CD4-positive, alpha-beta memory T cell (primary cell): Measurements from ENCODE around the gene CDK5RAP2. TPM values are rescaled to one million over a fixed set of nuclear protein-coding genes. Genes with fewer than 3 reads are reported as not detected.

Experiments
- CTCF ChIA-PET: fragments of 350-600 bp; sonication (Branson Sonifier 250); formaldehyde crosslinking; loops from one replicate; lab custom pipeline; 2021; ENCODE audit warnings: inconsistent platforms; ENCODE audit not compliant: partially characterized antibody; lab: Charles Lee
- POLR2A ChIA-PET: fragments of 350-600 bp; sonication (Branson Sonifier 250); formaldehyde crosslinking; loops from one replicate; lab custom pipeline; 2021; ENCODE audit not compliant: partially characterized antibody; lab: Charles Lee
- DNase-seq, 5 donors: peaks; one replicate each; pipeline versions ENCODE4 v3.0.0 to v3.0.0-alpha.2; 2020 to 2022; ENCODE audit warnings: mixed read lengths in 1 of 5
- H3K27ac ChIP-seq: one replicate; pipeline ENCODE4 v1.7.0; 2013; ENCODE audit warnings: low read depth, low read length
- H3K27me3 ChIP-seq: 2 replicates; pipeline ENCODE4 v1.7.0; 2013; ENCODE audit warnings: mild to moderate bottlenecking, low read length, moderate library complexity; ENCODE audit not compliant: insufficient read depth
- H3K36me3 ChIP-seq: 2 replicates; pipeline ENCODE4 v1.7.0; 2013; ENCODE audit warnings: mild to moderate bottlenecking, low read length, moderate library complexity; ENCODE audit not compliant: insufficient read depth
- H3K4me1 ChIP-seq: 2 replicates; pipeline ENCODE4 v1.7.0; 2013; ENCODE audit warnings: mild to moderate bottlenecking, low read length, moderate library complexity; ENCODE audit not compliant: insufficient read depth
- H3K4me3 ChIP-seq, 2 donors: one replicate each; pipeline ENCODE4 v1.7.0; 2013; ENCODE audit warnings: low read length in 2 of 2, mild to moderate bottlenecking in 1 of 2
- H3K9me3 ChIP-seq, 2 donors: one replicate each; pipeline ENCODE4 v1.7.0; 2013; ENCODE audit warnings: low read length in 2 of 2, control low read depth in 1 of 2; ENCODE audit not compliant: control insufficient read depth in 1 of 2
- H3K27ac Mint-ChIP-seq, 7 donors: one replicate each; pipeline ENCODE4 v1.8.0; 2020 to 2021; ENCODE audit warnings: mixed read lengths in 7 of 7, mild to moderate bottlenecking in 6 of 7, inconsistent platforms in 3 of 7, moderate library complexity in 3 of 7
- H3K27me3 Mint-ChIP-seq, 2 donors: one replicate each; pipeline ENCODE4 v1.8.0; 2020 to 2021; ENCODE audit warnings: mixed read lengths in 2 of 2
- H3K36me3 Mint-ChIP-seq, 2 donors: one replicate each; pipeline ENCODE4 v1.8.0; 2020 to 2021; ENCODE audit warnings: mixed read lengths in 2 of 2, inconsistent platforms in 1 of 2, mild to moderate bottlenecking in 1 of 2
- H3K4me1 Mint-ChIP-seq, 4 donors: one replicate each; pipeline ENCODE4 v1.8.0; 2020 to 2021; ENCODE audit warnings: mixed read lengths in 4 of 4, mild to moderate bottlenecking in 1 of 4
- H3K4me3 Mint-ChIP-seq, 8 donors: one replicate each; pipeline ENCODE4 v1.8.0; 2020 to 2021; ENCODE audit warnings: mixed read lengths in 8 of 8, mild to moderate bottlenecking in 7 of 8, moderate library complexity in 6 of 8, inconsistent platforms in 3 of 8
- H3K9me3 Mint-ChIP-seq, 8 donors: one replicate each; pipeline ENCODE4 v1.8.0; 2020 to 2021; ENCODE audit warnings: mixed read lengths in 8 of 8, mild to moderate bottlenecking in 5 of 8, inconsistent platforms in 3 of 8, moderate library complexity in 1 of 8
- intact Hi-C: fragments of 100-400 bp; cut with micrococcal nuclease; formaldehyde crosslinking; loops from one replicate; pipeline ENCODE4 v1.15.1; 2023
- polyA plus RNA-seq, 2 donors: library from polyadenylated mRNA; unstranded; fragments of 300-500 nt; fragmentation: Illumina TruSeq; gene quantifications; one replicate each; pipeline ENCODE4 v1.2.3, GENCODE V29; 2021
- total RNA-seq, 2 experiments: library from RNA; stranded (reverse); gene quantifications; one replicate each; pipeline ENCODE4 v1.2.3, GENCODE V29; 2021

The CDK5RAP2 gene
- total and polyA plus RNA-seq, 4 experiments from 2014 or later: 3.9 to 102 (median 59.4) TPM

- H3K27ac ChIP-seq: no peak overlapping the region
- Mint-ChIP-seq H3K36me3 (peaks cover 85% of the 10 kb centered on the region in 2 donors), H3K27me3 (no peaks in the 10 kb centered on the region), H3K27ac (peak overlapping the region in 1 of 7 donors; percentile 9), H3K4me1 (peaks cover 0 to 30% (median 19%) of the 10 kb centered on the region in 4 donors), H3K9me3 (peaks cover 0 to 3% (median 0%) of the 10 kb centered on the region in 8 donors), H3K4me3 (no peak overlapping the region)
- H3K9me3 ChIP-seq: no peaks in the 10 kb centered on the region
- peaks cover 15% of the 10 kb centered on the region for H3K4me1 ChIP-seq
- DNase-seq: no peak
- POLR2A ChIA-PET: no interaction called here
- no peaks in the 10 kb centered on the region for H3K27me3 ChIP-seq
- CTCF ChIA-PET: no interaction called here
- intact Hi-C loops: no loop called here
- peaks cover 19% of the 10 kb centered on the region for H3K36me3 ChIP-seq
- H3K4me3 ChIP-seq: no peak overlapping the region
These were observed 129.1 kb downstream of the CDK5RAP2 start for GRCh38 chr9:120450916-120451315.

DNA sequence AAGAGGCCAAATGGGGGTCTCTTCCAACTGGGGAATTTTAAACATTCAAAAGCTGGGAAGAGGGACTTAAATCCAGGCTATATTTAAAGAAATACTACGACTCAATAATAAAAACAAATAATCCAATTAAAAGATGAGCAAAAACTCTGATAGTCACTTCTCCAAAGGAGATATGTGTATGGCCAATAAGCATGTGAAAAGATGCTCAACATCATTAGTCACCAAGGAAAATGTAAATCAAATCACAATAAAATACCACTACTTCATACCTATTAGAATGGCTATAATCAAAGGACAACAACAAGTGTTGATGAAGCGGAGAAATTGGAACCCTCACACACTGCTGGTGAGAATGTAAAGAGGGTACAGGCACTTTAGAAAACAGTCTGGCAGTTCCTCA, 130.4 kb downstream of the CDK5RAP2 start:
- Histone ChIP-seq H3K4me1 (peaks cover 22% of the 10 kb centered on the region), H3K36me3 (peaks cover 19% of the 10 kb centered on the region), H3K27ac (no peak overlapping the region), H3K9me3 (no peaks in the 10 kb centered on the region), H3K27me3 (no peaks in the 10 kb centered on the region), H3K4me3 (no peak overlapping the region)
- ChIA-PET CTCF (no interaction called here), POLR2A (no interaction called here)
- Mint-ChIP-seq H3K4me3 (no peak overlapping the region), H3K9me3 (peaks cover 0 to 3% (median 0%) of the 10 kb centered on the region in 8 donors), H3K36me3 (peaks cover 74 to 76% of the 10 kb centered on the region in 2 donors), H3K27ac (peak overlapping the region in 1 of 7 donors; percentile 39), H3K27me3 (no peaks in the 10 kb centered on the region), H3K4me1 (peaks cover 0 to 24% (median 19%) of the 10 kb centered on the region in 4 donors)
- no peak for DNase-seq
- intact Hi-C loops: no loop called here

- Mint-ChIP-seq H3K27ac (peak overlapping the region in 3 of 7 donors; percentile 9 to 29 (median 17)), H3K4me3 (no peak overlapping the region), H3K9me3 (peaks cover 0 to 3% (median 0%) of the 10 kb centered on the region in 8 donors), H3K4me1 (peaks cover 0 to 24% (median 19%) of the 10 kb centered on the region in 4 donors), H3K36me3 (peaks cover 66 to 69% of the 10 kb centered on the region in 2 donors), H3K27me3 (no peaks in the 10 kb centered on the region)
- H3K27ac ChIP-seq: no peak overlapping the region
- H3K9me3 ChIP-seq: no peaks in the 10 kb centered on the region
- ChIA-PET CTCF (interaction anchor here (1.1 kb wide), 1 partner anchor 8 kb away, joined by 3 read pairs; no protein-coding TSS in a partner anchor), POLR2A (no interaction called here)
- peaks cover 11% of the 10 kb centered on the region for H3K36me3 ChIP-seq
- H3K4me1 ChIP-seq: peaks cover 22% of the 10 kb centered on the region
- no peaks in the 10 kb centered on the region for H3K27me3 ChIP-seq
- H3K4me3 ChIP-seq: no peak overlapping the region
- intact Hi-C loops: no loop called here
- DNase-seq: no peak
These were observed 131.9 kb downstream of the CDK5RAP2 start for GRCh38 chr9:120447959-120448500.

- Mint-ChIP-seq H3K27me3 (no peaks in the 10 kb centered on the region), H3K27ac (peak overlapping the region in 6 of 7 donors; percentile 60 to 87 (median 78)), H3K36me3 (peaks cover 67 to 71% of the 10 kb centered on the region in 2 donors), H3K9me3 (peaks cover 0 to 3% (median 0%) of the 10 kb centered on the region in 8 donors), H3K4me1 (peaks cover 0 to 24% (median 19%) of the 10 kb centered on the region in 4 donors), H3K4me3 (peak overlapping the region in 7 of 8 donors; percentile 4 to 55 (median 8))
- no peak for DNase-seq
- intact Hi-C loops: no loop called here
- Histone ChIP-seq H3K4me1 (peaks cover 22% of the 10 kb centered on the region), H3K36me3 (peaks cover 4% of the 10 kb centered on the region), H3K27me3 (no peaks in the 10 kb centered on the region), H3K9me3 (no peaks in the 10 kb centered on the region), H3K4me3 (no peak overlapping the region), H3K27ac (no peak overlapping the region)
- CTCF ChIA-PET: interaction anchor here (1.1 kb wide), 1 partner anchor 10 kb away, joined by 3 read pairs; no protein-coding TSS in a partner anchor
- POLR2A ChIA-PET: no interaction called here
These were observed 133.3 kb downstream of the CDK5RAP2 start for GRCh38 chr9:120446671-120447070.

DNA sequence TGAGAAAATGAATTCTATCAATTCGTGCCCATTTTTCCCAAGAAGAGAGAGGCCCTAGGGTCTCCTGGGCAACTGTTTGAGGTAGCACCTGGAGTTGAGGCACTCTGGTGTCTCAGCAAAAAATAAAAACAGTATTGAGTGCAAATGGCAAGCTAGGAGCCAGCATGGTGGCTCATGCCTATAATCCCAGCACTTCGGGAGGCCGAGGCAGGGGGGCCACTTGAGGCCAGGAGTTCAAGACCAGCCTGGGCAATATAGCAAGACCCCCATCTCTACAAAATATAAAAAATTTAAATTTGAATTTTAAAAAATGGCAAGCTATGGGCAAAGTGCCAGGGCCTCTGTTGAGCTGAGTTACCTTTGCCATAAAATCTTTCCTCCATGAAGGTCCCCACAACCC, 136.0 kb downstream of the CDK5RAP2 start:
- Histone ChIP-seq H3K4me1 (peaks cover 22% of the 10 kb centered on the region), H3K36me3 (peaks cover 14% of the 10 kb centered on the region), H3K4me3 (no peak overlapping the region), H3K27ac (no peak overlapping the region), H3K27me3 (no peaks in the 10 kb centered on the region), H3K9me3 (no peaks in the 10 kb centered on the region)
- Mint-ChIP-seq H3K27me3 (no peaks in the 10 kb centered on the region), H3K4me3 (no peak overlapping the region), H3K4me1 (peaks cover 0 to 22% (median 16%) of the 10 kb centered on the region in 4 donors), H3K9me3 (peaks cover 0 to 3% (median 0%) of the 10 kb centered on the region in 8 donors), H3K36me3 (peaks cover 66 to 74% of the 10 kb centered on the region in 2 donors), H3K27ac (no peak overlapping the region)
- ChIA-PET POLR2A (no interaction called here), CTCF (interaction anchor here (1.2 kb wide), 1 partner anchor 17 kb away, joined by 3 read pairs; no protein-coding TSS in a partner anchor)
- intact Hi-C loops: no loop called here
- no peak for DNase-seq

DNA sequence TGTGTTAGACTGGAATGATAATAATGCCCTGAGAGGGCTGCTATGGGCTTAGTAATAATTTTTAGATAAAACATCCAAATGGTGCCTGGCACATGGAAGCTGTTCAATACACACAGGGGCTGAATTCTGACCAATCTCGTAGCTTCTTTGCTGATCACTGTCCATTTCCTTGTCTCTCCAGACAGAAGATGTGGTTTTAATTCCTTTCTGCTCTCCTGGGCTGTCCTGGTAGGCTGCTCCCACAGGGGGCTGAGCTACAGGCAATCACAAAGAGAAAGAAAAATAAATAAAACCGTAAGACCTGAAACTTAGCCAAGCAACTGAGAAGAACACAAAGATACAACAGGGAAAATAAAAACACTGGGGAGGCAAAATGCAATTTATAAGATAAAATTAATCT, 136.5 kb downstream of the CDK5RAP2 start:
- intact Hi-C loops: no loop called here
- no peak overlapping the region for H3K4me3 Mint-ChIP-seq
- H3K27me3 ChIP-seq: no peaks in the 10 kb centered on the region
- no peak overlapping the region for H3K4me3 ChIP-seq
- H3K27me3 Mint-ChIP-seq: no peaks in the 10 kb centered on the region
- H3K36me3 ChIP-seq: peaks cover 18% of the 10 kb centered on the region
- ChIA-PET POLR2A (no interaction called here), CTCF (interaction anchor here (1.2 kb wide), 1 partner anchor 16 kb away, joined by 3 read pairs; no protein-coding TSS in a partner anchor)
- H3K36me3 Mint-ChIP-seq: peaks cover 67 to 74% of the 10 kb centered on the region in 2 donors
- peaks cover 22% of the 10 kb centered on the region for H3K4me1 ChIP-seq
- H3K27ac Mint-ChIP-seq: peak overlapping the region in 2 of 7 donors; percentile 23 to 39
- H3K9me3 ChIP-seq: no peaks in the 10 kb centered on the region
- no peak overlapping the region for H3K27ac ChIP-seq
- H3K4me1 Mint-ChIP-seq: peaks cover 0 to 17% (median 16%) of the 10 kb centered on the region in 4 donors
- H3K9me3 Mint-ChIP-seq: peaks cover 0 to 3% (median 0%) of the 10 kb centered on the region in 8 donors
- DNase-seq: no peak

- Histone ChIP-seq H3K36me3 (peaks cover 23% of the 10 kb centered on the region), H3K27me3 (no peaks in the 10 kb centered on the region), H3K4me1 (peaks cover 22% of the 10 kb centered on the region), H3K27ac (no peak overlapping the region), H3K4me3 (no peak overlapping the region), H3K9me3 (no peaks in the 10 kb centered on the region)
- ChIA-PET CTCF (no interaction called here), POLR2A (no interaction called here)
- H3K36me3 Mint-ChIP-seq: peaks cover 66 to 73% of the 10 kb centered on the region in 2 donors
- no peaks in the 10 kb centered on the region for H3K27me3 Mint-ChIP-seq
- DNase-seq: no peak
- H3K4me1 Mint-ChIP-seq: peaks cover 8 to 18% (median 12%) of the 10 kb centered on the region in 4 donors
- peaks cover 0 to 3% (median 0%) of the 10 kb centered on the region in 8 donors for H3K9me3 Mint-ChIP-seq
- no peak overlapping the region for H3K4me3 Mint-ChIP-seq
- H3K27ac Mint-ChIP-seq: peak overlapping the region in 2 of 7 donors; percentile 34 to 57
- intact Hi-C loops: no loop called here
These were observed 137.5 kb downstream of the CDK5RAP2 start for GRCh38 chr9:120442308-120442995.
